GM12872 (cell line): Measurements from ENCODE around the gene AMIGO1.

Source experiments
- TF ChIP-seq, protein P1 (sequence below): IDR thresholded peaks from 3 replicates; pipeline ENCODE4 v1.5.1; 2011; ENCODE audit warnings: low read depth, mild to moderate bottlenecking, low read length, moderate library complexity; ENCODE audit not compliant: insufficient read depth

Gene AMIGO1

DNA sequence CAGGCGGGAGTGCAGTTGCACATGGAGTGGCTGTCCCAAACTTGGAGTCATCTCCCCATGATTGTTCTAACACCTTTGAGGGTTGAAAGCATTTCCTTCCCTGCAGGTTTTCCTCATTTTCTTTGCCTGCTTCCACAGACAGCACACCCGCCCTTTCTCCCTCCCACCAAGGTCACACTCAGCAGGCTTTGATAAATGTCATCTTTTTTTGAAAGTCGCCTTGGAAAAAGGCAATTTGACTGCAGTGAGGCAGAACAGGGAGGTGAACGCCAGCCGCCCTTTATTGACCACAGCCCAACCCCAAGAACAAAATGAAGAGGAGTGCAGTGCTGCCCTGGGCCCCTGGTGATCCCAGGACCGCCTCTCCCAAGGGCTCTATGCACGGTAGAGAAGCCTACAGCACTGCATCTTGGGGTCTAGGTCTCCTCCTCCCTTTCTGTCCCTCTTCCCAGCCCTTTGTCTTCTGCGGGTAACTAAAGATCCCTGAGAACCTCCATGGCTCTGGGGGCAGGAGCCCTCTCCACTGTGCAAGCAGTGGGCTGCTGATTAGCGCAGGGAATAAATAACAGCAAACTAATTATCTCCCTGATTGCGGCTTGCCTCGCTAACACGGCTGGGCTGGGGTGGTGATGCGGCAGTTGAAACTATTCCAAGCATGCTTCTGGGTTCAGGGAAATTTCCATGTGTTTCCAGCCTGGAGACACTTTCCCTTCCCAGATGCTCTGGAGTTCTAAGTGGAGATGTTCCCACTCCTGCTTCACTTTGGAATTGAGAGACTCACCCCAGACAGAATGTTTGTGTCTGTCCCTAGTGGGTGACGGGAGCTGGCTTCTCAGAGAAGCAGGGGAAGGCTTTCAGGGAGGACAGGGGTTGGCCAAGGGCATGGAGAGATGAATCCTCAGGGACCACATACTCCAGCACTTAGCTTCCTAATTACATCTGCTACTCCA, 11.8 kb upstream of the AMIGO1 start:
- TF ChIP-seq, protein P1, sequence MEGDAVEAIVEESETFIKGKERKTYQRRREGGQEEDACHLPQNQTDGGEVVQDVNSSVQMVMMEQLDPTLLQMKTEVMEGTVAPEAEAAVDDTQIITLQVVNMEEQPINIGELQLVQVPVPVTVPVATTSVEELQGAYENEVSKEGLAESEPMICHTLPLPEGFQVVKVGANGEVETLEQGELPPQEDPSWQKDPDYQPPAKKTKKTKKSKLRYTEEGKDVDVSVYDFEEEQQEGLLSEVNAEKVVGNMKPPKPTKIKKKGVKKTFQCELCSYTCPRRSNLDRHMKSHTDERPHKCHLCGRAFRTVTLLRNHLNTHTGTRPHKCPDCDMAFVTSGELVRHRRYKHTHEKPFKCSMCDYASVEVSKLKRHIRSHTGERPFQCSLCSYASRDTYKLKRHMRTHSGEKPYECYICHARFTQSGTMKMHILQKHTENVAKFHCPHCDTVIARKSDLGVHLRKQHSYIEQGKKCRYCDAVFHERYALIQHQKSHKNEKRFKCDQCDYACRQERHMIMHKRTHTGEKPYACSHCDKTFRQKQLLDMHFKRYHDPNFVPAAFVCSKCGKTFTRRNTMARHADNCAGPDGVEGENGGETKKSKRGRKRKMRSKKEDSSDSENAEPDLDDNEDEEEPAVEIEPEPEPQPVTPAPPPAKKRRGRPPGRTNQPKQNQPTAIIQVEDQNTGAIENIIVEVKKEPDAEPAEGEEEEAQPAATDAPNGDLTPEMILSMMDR = no peak

DNA sequence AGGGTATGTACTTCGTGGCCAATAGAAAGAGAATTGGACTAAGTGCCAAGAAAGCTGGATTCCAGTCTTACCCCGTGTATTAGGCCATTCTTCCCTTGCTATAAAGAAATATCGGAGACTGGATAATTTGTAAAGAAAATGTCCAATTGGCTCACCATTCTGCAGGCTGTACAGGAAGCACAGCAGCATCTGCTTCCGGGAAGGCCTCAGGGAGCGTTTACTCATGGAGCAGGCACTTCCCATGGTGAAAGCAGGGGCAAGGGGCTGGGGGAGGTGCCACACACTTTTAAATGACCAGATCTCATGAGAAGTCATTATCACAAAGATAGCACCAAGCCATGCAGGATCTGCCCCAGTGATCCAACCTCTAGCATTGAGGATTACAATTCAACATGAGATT, 7.8 kb upstream of the AMIGO1 start:
- TF ChIP-seq, protein P1 = no peak

DNA sequence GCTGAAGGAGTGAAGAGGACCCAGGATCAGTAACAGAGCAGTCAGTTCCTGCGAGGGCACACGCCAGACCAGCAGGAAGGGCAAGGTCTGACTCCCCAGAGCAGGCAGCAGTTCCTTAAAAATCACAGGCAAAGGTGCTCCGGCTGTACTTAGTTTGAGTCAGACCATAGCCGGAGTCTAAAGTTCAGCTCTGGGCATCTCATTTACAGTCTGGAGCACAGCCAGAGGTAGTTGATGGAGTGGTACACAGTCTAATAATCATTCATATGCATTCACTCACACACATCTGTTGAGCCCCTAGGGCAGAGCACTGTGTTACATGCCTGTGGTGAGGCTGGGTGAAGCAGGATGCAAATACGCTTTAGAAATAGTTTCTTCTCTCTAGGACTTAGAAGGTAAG, 7.3 kb upstream of the AMIGO1 start:
- TF ChIP-seq, protein P1 = no peak

DNA sequence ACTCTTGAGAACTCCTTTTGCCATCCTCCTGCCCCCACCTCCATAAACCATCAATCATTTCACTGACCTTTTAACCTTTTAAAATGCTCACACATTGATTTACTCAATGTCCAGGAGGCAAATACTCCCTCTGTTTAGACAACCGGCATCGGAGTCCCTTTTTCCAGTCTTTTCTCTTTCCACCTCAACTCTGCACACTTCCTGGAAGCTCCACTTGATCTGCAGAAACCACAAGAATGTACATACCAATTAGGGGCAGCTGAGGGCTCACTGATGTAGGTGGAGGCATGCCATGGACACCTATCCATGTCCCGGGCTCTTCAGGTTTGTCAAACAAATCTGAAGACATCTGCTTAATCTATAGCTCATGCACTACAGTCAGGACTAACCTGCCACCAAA, 5.3 kb upstream of the AMIGO1 start:
- TF ChIP-seq, protein P1 = no peak

DNA sequence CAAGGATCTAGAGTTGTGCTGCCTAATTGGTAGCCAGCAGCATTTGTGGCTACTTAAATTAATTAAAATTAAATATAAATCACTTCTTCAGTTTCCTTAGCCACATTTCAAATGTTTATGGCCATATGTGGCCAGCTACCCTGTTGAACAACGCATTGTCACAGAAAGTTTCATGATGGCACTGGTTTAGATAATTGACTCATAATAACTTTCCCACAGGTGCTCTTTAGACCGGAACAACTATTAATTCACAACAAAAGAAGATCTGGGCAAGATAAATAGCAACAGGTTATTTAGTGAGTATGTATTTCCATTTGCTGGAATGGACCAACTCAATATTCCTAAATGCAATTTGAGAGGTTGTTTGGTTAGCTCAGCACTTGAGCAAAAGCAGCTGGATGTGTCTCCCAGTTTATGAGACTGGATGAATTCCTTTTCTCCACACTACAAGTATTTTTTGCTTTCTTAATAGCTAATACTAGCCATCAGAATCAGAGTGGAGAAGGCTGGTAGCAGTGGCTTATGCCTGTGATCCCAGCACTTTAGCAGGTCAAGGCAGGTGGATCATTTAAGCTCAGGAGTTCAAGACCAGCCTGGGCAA, 3.7 kb upstream of the AMIGO1 start:
- TF ChIP-seq, protein P1 = no peak

DNA sequence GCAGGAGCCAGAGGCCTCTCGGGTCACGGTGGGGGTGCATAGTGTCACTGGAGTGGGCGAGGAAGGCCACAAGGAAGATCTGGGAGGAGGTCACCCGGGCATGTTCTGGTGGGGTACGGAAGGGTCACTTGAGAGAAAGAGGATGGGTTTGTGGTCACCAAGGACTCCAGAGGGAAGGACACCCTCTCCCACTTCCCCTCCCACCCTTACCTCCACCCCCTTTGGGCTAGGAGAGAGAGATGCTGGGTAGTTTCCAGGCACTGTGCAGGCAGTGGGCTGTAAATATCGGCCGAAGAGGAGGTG, 703 bp downstream of the AMIGO1 start:
- TF ChIP-seq, protein P1 = no peak

DNA sequence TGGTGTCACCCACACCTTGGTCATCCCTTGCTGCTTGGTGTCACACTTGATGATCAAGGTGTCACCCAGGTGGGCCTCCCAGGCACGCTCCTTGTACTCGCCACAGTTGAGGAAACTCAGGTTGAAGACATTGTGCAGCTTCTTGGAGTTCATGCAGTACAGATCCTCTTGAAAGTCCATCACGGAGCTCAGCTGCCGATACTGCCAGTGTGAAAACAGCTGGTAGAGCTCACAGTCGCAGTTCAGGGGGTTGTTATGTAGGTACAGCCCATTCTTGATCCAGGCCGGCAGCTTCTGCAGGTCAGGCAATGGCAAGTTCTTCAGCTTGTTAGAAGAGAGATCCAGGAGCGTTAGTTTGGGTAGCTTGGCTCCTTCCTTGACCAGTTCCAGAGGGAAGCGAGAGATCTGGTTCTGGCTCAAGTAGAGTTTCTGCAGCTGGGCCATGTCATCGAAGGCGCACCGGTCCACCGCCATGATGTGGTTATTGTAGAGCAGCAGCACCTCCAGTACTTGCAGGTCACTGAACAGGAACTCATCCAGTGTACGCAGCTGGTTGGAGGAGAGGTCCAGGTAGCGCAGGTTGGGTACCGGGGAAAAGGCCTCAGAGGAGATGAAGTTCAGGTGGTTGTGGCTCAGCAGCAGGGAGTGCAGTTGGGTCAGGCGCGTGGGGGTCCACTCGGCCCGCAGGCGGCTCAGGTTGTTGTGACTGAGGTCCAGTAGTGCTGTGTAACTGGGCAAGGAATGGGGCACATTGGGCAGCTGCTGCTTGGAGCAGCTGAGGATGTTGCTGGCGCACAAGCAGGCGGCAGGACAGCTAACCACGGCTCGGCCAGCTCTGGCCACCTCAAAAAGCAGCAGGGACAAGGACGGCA, 1.3 kb downstream of the AMIGO1 start:
- TF ChIP-seq, protein P1 = no peak
